Measurements from ENCODE around the gene ANTXR1.

DNA sequence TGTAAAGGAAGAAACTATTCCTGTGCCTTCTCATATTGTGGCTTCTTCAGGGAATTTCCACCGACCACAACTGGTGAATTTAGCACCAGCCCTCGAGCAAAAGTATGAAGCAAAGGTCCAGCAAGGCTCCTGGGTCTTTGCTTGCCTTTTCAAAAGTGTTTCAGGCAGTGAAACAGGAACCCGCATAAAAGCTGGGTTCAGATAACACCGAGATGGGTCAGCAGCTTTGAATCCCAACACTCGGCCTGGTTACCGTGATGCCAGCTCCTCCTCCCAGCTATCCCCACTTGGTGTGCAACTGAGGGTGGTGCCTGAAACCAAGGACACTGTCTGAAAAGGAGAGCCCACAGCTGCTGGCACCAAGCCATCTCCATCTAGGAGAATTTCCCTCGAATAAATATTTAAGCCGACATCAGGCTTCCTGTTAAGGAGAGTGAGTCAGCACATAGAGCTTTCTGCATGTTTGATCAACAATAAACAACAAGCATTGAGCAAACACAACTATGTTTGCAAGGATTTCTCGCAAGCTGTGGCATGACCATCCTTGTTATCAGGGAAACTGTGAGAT lies 69.5 kb downstream of the ANTXR1 start:
- TF ChIP-seq, protein P1, sequence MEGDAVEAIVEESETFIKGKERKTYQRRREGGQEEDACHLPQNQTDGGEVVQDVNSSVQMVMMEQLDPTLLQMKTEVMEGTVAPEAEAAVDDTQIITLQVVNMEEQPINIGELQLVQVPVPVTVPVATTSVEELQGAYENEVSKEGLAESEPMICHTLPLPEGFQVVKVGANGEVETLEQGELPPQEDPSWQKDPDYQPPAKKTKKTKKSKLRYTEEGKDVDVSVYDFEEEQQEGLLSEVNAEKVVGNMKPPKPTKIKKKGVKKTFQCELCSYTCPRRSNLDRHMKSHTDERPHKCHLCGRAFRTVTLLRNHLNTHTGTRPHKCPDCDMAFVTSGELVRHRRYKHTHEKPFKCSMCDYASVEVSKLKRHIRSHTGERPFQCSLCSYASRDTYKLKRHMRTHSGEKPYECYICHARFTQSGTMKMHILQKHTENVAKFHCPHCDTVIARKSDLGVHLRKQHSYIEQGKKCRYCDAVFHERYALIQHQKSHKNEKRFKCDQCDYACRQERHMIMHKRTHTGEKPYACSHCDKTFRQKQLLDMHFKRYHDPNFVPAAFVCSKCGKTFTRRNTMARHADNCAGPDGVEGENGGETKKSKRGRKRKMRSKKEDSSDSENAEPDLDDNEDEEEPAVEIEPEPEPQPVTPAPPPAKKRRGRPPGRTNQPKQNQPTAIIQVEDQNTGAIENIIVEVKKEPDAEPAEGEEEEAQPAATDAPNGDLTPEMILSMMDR (IDR thresholded peaks at IDR 0.05; ENCODE audit: control extremely low read depth in 1 of 3, insufficient read depth in 1 of 3, low read depth in 1 of 3, low read length in 3 of 3): no peak
- TF ChIP-seq EZH2 (IDR thresholded peaks at IDR 0.05; ENCODE audit: low read depth, low read length, severe bottlenecking) (no peak), CBX5 (IDR thresholded peaks at IDR 0.05; ENCODE audit: low read depth, low read length) (no peak), POLR2A (IDR thresholded peaks at IDR 0.05; ENCODE audit: control extremely low read depth in 1 of 2, low read depth in 2 of 2, low read length in 2 of 2) (no peak), CHD1 (IDR thresholded peaks at IDR 0.05; ENCODE audit: low read depth, low read length) (no peak), ZNF274 (IDR thresholded peaks at IDR 0.05; ENCODE audit: borderline replicate concordance, extremely low read depth, low read length) (no peak), SIN3A (conservative IDR thresholded peaks at IDR 0.05 in 1 of 2, IDR thresholded peaks at IDR 0.05 in 1 of 2; ENCODE audit: low read depth in 1 of 2, low read length in 2 of 2) (no peak), CEBPB (IDR thresholded peaks at IDR 0.05; ENCODE audit: low read depth, low read length) (no peak), HDAC6 (IDR thresholded peaks at IDR 0.05; ENCODE audit: low read depth, low read length) (no peak)
- TF ChIP-seq, protein P2, sequence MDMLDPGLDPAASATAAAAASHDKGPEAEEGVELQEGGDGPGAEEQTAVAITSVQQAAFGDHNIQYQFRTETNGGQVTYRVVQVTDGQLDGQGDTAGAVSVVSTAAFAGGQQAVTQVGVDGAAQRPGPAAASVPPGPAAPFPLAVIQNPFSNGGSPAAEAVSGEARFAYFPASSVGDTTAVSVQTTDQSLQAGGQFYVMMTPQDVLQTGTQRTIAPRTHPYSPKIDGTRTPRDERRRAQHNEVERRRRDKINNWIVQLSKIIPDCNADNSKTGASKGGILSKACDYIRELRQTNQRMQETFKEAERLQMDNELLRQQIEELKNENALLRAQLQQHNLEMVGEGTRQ (IDR thresholded peaks at IDR 0.05; ENCODE audit: low read length): no peak

Measured in H1 (cell line).